ENCODE data around the gene GABBR1. TPM values are rescaled to one million over a fixed set of nuclear protein-coding genes. Genes with fewer than 3 reads are reported as not detected.

The GABBR1 gene
- total RNA-seq (ENCODE audit: low replicate concordance) = 26.6 and 71.7 TPM in 2 replicates
- long read RNA-seq, partial matches to known transcripts = 0 of 2 reads
- long read RNA-seq, other reads (novel, unspliced or antisense) = 2 of 2 reads

DNA sequence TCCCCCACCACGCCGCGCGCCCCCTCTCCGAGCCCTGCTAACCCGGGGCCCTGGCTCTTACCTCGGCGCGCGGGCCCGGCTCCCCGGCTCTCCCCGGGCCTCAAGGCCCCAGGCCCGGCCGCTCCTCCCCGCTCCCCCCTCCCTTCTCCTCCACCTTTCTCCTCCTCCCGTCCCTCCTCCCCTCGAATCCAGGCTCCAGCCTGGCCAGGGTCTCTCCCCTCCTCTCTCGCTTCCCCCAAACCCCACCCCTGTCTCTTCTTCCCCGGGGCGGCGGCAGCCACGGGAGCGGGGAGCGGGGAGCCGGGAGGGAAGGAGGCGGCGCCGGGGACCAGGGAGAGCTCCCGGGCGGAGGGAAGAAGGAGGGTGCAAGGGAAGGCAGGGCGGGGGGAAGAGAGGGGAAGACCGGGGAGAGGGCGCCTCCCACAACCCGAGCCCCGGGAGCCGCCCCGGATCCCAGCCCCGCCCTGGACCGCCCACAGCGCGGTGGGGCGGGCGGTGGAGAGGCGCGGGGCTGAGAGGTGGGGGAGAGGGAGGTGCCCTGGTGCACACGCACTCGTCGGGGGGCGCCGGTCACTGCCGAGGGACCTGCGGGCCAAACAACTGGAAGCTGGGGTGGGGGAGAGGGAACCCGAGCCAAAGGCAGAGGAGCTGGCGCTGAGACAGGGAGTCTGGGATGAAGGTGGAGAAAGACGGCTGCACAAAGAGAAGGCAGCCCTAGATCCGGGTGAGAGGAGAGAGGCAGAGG lies at the start of gene GABBR1:
Gene GABBR1 (minus strand): TSS at position 395 of the 745 bp plus-strand sequence. CDS start 798 bp downstream, outside the sequence.
- peaks cover 4% of the 10 kb centered on the region for H3K36me3 Mint-ChIP-seq
- H3K27me3 Mint-ChIP-seq = peaks cover 32% of the 10 kb centered on the region

DNA sequence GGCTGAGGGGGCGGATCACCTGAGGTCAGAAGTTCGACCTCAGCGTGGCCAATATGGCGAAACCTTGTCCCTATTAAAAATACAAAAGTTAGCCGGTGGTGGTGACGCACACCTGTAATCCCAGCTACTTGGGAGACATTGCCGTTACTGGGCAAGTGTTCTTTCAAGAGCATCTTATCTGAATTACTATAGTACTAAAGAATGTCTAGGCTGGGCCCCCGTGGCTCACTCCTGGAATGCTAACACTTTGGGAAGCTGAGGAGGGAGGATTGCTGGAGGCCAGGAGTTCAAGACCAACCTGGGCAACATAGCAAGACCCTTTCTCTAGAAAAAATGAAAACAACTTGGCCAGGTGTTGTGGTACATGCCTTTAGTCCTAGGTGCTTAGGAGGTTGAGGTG lies 48.8 kb upstream of the GABBR1 start:
- H3K9me3 Mint-ChIP-seq = no peaks in the 10 kb centered on the region
- peaks cover 17% of the 10 kb centered on the region for H3K27me3 Mint-ChIP-seq

More for the DNA sequence above, at the start of gene GABBR1:
- H3K4me1 Mint-ChIP-seq (ENCODE audit: unreplicated experiment) = peaks cover 35% of the 10 kb centered on the region
- H3K9me3 Mint-ChIP-seq = no peaks in the 10 kb centered on the region
- TF ChIP-seq, protein P1, sequence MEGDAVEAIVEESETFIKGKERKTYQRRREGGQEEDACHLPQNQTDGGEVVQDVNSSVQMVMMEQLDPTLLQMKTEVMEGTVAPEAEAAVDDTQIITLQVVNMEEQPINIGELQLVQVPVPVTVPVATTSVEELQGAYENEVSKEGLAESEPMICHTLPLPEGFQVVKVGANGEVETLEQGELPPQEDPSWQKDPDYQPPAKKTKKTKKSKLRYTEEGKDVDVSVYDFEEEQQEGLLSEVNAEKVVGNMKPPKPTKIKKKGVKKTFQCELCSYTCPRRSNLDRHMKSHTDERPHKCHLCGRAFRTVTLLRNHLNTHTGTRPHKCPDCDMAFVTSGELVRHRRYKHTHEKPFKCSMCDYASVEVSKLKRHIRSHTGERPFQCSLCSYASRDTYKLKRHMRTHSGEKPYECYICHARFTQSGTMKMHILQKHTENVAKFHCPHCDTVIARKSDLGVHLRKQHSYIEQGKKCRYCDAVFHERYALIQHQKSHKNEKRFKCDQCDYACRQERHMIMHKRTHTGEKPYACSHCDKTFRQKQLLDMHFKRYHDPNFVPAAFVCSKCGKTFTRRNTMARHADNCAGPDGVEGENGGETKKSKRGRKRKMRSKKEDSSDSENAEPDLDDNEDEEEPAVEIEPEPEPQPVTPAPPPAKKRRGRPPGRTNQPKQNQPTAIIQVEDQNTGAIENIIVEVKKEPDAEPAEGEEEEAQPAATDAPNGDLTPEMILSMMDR (conservative IDR thresholded peaks at IDR 0.05) = no peak
- peak within 1 kb of the TSS; percentile 77 for H3K27ac Mint-ChIP-seq
- H3K4me3 Mint-ChIP-seq = peak within 1 kb of the TSS; percentile 92
- peak; percentile 92 for DNase-seq (ENCODE audit: extremely low spot score, unreplicated experiment)

DNA sequence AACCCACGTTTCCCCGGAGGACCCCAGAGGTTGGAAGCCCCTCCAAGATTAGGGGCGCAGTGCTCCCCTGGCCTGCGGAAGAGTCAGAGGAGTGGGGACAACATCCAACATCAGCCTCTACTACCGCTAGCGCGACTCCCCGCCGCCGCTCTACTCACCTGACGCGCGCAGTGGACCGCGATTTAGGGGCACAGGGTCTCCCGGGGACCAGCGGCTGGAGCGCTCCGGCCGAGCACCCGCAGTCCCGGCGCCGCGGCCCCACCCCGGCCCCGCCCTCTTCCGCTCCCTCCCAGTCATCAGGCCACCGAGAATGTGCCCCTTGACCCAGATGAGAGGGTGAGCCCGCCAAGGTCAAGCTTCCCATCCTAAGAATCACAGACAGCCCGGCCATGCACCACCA lies 47.9 kb upstream of the GABBR1 start, which contains the start of gene ZFP57:
Gene ZFP57 (minus strand): TSS at position 249 of the 400 bp plus-strand sequence. CDS start 4,149 bp downstream, outside the sequence.
- Mint-ChIP-seq H3K9me3 (no peaks in the 10 kb centered on the region), H3K4me3 (no peak within 1 kb of the TSS), H3K36me3 (no peaks in the 10 kb centered on the region), H3K27ac (no peak within 1 kb of the TSS), H3K4me1 (ENCODE audit: unreplicated experiment) (peaks cover 12% of the 10 kb centered on the region), H3K27me3 (peaks cover 15% of the 10 kb centered on the region)
- DNase-seq (ENCODE audit: extremely low spot score, unreplicated experiment) = no peak
- TF ChIP-seq, protein P1 (conservative IDR thresholded peaks at IDR 0.05) = no peak

More for the DNA sequence above, 48.8 kb upstream of the GABBR1 start:
- DNase-seq (ENCODE audit: extremely low spot score, unreplicated experiment) = no peak
- TF ChIP-seq, protein P1 (conservative IDR thresholded peaks at IDR 0.05) = no peak
- no peaks in the 10 kb centered on the region for H3K36me3 Mint-ChIP-seq
- H3K4me1 Mint-ChIP-seq (ENCODE audit: unreplicated experiment) = peaks cover 10% of the 10 kb centered on the region
- H3K4me3 Mint-ChIP-seq = no peak overlapping the region
- no peak overlapping the region for H3K27ac Mint-ChIP-seq

- no peak for DNase-seq (ENCODE audit: extremely low spot score, unreplicated experiment)
- no peak overlapping the region for H3K4me3 Mint-ChIP-seq
- H3K27me3 Mint-ChIP-seq = peaks cover 12% of the 10 kb centered on the region
- H3K9me3 Mint-ChIP-seq = no peaks in the 10 kb centered on the region
- H3K4me1 Mint-ChIP-seq (ENCODE audit: unreplicated experiment) = peaks cover 12% of the 10 kb centered on the region
- TF ChIP-seq, protein P1 (conservative IDR thresholded peaks at IDR 0.05) = no peak
- no peak overlapping the region for H3K27ac Mint-ChIP-seq
- no peaks in the 10 kb centered on the region for H3K36me3 Mint-ChIP-seq
Observed at GRCh38 chr6:29680416-29680815, 47.4 kb upstream of the GABBR1 start.

DNA sequence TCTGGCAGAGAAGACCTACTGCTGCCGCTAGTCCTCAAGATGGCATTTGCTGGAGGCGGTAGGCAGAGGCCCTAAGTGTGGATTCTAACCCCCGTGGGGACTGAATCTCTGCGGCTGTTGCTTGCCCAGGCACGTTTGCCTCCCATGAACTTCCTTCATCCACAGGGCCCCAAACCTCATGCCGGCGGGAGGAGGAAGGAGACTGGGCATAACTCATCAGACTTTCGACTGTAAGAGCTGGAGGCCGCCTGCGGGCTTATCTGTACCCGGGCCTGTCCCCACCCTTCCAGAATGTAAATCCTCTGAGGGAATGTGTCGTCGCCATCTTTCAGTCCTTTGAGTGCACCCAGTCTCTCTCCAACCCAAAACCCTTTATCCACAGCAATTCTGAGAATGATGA lies 47.0 kb upstream of the GABBR1 start:
- no peaks in the 10 kb centered on the region for H3K36me3 Mint-ChIP-seq
- H3K9me3 Mint-ChIP-seq = no peaks in the 10 kb centered on the region
- DNase-seq (ENCODE audit: extremely low spot score, unreplicated experiment) = no peak
- H3K27me3 Mint-ChIP-seq = peaks cover 9% of the 10 kb centered on the region
- no peak overlapping the region for H3K27ac Mint-ChIP-seq
- TF ChIP-seq, protein P1 (conservative IDR thresholded peaks at IDR 0.05) = no peak
- peaks cover 12% of the 10 kb centered on the region for H3K4me1 Mint-ChIP-seq (ENCODE audit: unreplicated experiment)
- no peak overlapping the region for H3K4me3 Mint-ChIP-seq

All from type B pancreatic cell (in vitro differentiated cells).